ENCODE measurements around the gene NKAPD1.
"Not testable (repeated sequence)": the region's sequence is repeated elsewhere in the genome, so short reads cannot be mapped to it uniquely, and the experiment has no call there.

Gene NKAPD1, protein sequence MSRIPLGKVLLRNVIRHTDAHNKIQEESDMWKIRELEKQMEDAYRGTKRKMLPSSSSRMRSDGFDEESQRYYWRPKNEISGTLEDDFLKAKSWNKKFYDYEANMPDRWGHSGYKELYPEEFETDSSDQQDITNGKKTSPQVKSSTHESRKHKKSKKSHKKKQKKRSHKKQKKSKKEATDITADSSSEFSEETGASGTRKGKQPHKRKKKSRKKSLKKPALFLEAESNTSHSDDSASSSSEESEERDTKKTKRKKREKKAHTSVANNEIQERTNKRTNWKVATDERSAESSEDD

DNA sequence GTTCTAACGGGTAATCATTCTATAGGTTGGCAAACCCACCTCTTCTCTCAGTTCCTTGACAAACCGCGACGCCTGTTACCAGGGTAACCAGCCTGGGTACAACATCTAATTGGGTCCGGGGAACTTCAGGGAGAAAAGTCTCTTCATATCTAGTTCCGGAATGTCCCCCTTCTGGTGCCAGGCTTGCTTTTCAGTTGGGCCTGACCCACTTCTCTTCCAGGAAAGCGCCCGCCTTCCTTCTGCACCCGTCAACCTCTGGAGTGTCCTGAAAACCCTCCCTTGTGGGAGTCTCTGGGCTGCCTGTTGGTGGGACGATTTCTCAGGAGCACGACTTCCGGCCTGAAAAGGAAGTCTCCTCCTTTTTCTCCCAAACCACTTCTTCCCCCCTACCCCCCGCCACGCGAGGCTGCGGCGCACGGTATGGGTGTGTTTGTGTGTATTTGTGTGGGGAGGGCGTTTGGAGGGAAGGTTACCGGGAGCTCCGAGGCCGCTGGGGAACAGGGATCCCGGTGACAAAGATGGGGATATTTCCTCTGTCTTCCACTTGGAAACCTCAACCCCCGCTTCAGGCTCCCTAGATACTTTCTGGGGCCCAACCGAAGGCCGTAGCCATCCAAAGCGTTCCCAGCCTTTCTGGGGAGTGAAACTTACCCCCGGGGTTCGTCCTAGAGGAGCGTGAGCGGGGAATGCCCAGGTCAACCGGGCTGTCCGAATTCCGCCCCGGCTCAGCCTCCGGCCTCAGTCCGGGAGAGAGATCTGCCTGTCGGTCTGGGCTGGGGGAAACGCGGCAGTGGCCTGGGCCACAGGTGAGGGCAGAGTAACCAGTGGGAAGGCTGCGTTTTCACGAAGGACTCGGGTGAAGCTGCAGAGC is at the start of gene NKAPD1, which contains the start of gene PIH1D2:
TSS of gene NKAPD1 (plus strand) at position 359 of the 871 bp plus-strand sequence. CDS start 1,276 bp downstream, outside the sequence.
TSS of gene PIH1D2 (minus strand) at position 77 of the 871 bp plus-strand sequence. CDS start 843 bp downstream, outside the sequence.
- Histone ChIP-seq H3K79me2 (ENCODE audit: insufficient read depth, low read length) (peaks cover 38% of the 10 kb centered on the region), H3K36me3 (ENCODE audit: insufficient read depth, low read length) (peaks cover 43% of the 10 kb centered on the region), H3K4me3 (ENCODE audit: low read depth in 1 of 2, low read length in 2 of 2) (peak within 1 kb of the TSS; percentile 93 to 99), H3K27me3 (ENCODE audit: insufficient read depth, low read length, poor library complexity) (no peaks in the 10 kb centered on the region), H4K20me1 (ENCODE audit: insufficient read depth, low read length) (no peaks in the 10 kb centered on the region), H3K27ac (ENCODE audit: low read length) (peak within 1 kb of the TSS; percentile 100), H2AFZ (ENCODE audit: low read depth, low read length) (peak within 1 kb of the TSS; percentile 92), H3K9ac (ENCODE audit: low read depth, low read length) (peak within 1 kb of the TSS; percentile 85), H3K9me3 (ENCODE audit: insufficient read depth, low read length, severe bottlenecking) (no peaks in the 10 kb centered on the region), H3K4me2 (ENCODE audit: insufficient read depth, low read length) (peak within 1 kb of the TSS; percentile 92), H3K4me1 (ENCODE audit: insufficient read depth, low read length) (peaks cover 34% of the 10 kb centered on the region)
- no peak for TF ChIP-seq EZH2 (IDR thresholded peaks at IDR 0.05; ENCODE audit: borderline replicate concordance, low read depth, low read length, severe bottlenecking)
- TF ChIP-seq, protein P1, sequence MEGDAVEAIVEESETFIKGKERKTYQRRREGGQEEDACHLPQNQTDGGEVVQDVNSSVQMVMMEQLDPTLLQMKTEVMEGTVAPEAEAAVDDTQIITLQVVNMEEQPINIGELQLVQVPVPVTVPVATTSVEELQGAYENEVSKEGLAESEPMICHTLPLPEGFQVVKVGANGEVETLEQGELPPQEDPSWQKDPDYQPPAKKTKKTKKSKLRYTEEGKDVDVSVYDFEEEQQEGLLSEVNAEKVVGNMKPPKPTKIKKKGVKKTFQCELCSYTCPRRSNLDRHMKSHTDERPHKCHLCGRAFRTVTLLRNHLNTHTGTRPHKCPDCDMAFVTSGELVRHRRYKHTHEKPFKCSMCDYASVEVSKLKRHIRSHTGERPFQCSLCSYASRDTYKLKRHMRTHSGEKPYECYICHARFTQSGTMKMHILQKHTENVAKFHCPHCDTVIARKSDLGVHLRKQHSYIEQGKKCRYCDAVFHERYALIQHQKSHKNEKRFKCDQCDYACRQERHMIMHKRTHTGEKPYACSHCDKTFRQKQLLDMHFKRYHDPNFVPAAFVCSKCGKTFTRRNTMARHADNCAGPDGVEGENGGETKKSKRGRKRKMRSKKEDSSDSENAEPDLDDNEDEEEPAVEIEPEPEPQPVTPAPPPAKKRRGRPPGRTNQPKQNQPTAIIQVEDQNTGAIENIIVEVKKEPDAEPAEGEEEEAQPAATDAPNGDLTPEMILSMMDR (IDR thresholded peaks at IDR 0.05; ENCODE audit: borderline replicate concordance, extremely low read depth, low read length, poor library complexity, severe bottlenecking) = peak; percentile 1
- peak; percentile 82 for DNase-seq
- ATAC-seq (ENCODE audit: insufficient read depth, low read depth) = peak; percentile 90

DNA sequence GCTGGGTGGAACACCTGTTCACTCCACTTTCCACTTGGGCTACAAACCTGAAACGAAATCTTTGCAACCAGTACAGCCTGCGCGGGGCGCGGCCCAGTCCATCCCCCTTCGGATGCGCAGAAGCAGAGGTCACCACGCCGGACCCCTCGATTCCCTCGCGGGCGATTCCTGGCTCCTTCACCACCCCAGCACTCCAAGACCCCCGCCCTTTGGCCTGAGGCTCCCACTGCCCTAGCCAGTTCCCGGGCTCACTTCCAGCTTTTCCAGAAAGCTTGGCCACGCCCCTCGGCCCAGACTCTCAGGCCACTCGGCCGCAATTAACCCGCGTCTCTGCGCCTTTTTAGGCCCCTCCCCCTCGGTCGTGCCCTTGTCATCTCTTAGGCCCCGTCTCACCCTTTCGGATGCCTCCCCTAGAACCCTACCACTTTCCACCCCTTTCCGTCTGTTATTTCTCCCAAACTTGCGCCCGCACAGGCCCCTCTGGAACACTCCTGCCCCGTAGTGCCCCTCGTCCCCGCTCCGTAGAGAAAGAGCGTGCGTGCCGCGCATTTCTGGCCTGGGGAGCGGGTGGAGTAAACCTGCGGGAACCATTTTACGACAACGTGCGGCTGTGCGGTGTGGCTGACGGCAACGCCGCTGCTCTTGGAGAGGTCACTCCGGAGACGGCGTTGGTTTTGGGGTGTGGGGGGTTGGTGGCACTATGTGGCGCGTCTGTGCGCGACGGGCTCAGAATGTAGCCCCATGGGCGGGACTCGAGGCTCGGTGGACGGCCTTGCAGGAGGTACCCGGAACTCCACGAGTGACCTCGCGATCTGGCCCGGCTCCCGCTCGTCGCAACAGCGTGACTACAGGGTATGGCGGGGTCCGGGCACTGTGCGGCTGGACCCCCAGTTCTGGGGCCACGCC is 49.1 kb upstream of the NKAPD1 start, which contains the start of gene DLAT:
TSS of gene DLAT (plus strand) at position 636 of the 906 bp plus-strand sequence. CDS start at position 701, 65 bp downstream.
- Histone ChIP-seq H3K79me2 (ENCODE audit: insufficient read depth, low read length) (peaks cover 33% of the 10 kb centered on the region), H3K27me3 (ENCODE audit: insufficient read depth, low read length, poor library complexity) (no peaks in the 10 kb centered on the region), H3K4me3 (ENCODE audit: low read depth in 1 of 2, low read length in 2 of 2) (peak within 1 kb of the TSS; percentile 71 to 86), H3K36me3 (ENCODE audit: insufficient read depth, low read length) (peaks cover 21% of the 10 kb centered on the region), H4K20me1 (ENCODE audit: insufficient read depth, low read length) (no peaks in the 10 kb centered on the region), H3K9ac (ENCODE audit: low read depth, low read length) (peak within 1 kb of the TSS; percentile 90), H3K4me2 (ENCODE audit: insufficient read depth, low read length) (peak within 1 kb of the TSS; percentile 73), H3K4me1 (ENCODE audit: insufficient read depth, low read length) (peaks cover 22% of the 10 kb centered on the region), H3K27ac (ENCODE audit: low read length) (peak within 1 kb of the TSS; percentile 87), H2AFZ (ENCODE audit: low read depth, low read length) (peak within 1 kb of the TSS; percentile 85), H3K9me3 (ENCODE audit: insufficient read depth, low read length, severe bottlenecking) (no peaks in the 10 kb centered on the region)
- no peak for TF ChIP-seq EZH2 (IDR thresholded peaks at IDR 0.05; ENCODE audit: borderline replicate concordance, low read depth, low read length, severe bottlenecking)
- TF ChIP-seq, protein P1 (IDR thresholded peaks at IDR 0.05; ENCODE audit: borderline replicate concordance, extremely low read depth, low read length, poor library complexity, severe bottlenecking) = no peak
- DNase-seq (peak; percentile 88), ATAC-seq (ENCODE audit: insufficient read depth, low read depth) (peak; percentile 84)

DNA sequence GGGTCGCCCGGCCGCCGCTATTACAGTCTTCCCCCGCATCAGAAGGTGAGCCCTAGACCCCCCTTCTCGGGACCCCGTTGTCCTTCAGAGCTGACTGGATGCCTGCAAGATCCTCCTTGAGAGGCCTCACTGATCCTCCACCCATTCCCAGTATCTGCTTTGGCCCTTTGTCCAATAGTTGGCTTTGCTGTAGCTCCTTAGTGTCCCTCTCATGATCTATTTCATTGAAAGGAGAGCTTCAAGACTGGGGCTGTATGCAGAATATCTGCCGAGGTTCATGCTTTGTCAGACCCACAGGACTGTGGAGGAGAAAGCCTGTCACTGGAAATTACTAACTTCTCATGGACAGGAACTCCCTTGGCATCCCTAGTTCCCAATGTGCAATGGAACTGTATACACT is 48.4 kb upstream of the NKAPD1 start:
- TF ChIP-seq, protein P1 (IDR thresholded peaks at IDR 0.05; ENCODE audit: borderline replicate concordance, extremely low read depth, low read length, poor library complexity, severe bottlenecking) = no peak
- no peak for TF ChIP-seq EZH2 (IDR thresholded peaks at IDR 0.05; ENCODE audit: borderline replicate concordance, low read depth, low read length, severe bottlenecking)
- Histone ChIP-seq H3K27me3 (ENCODE audit: insufficient read depth, low read length, poor library complexity) (no peaks in the 10 kb centered on the region), H3K9ac (ENCODE audit: low read depth, low read length) (peak overlapping the region; percentile 90), H3K36me3 (ENCODE audit: insufficient read depth, low read length) (peaks cover 28% of the 10 kb centered on the region), H2AFZ (ENCODE audit: low read depth, low read length) (peak overlapping the region; percentile 85), H3K79me2 (ENCODE audit: insufficient read depth, low read length) (peaks cover 33% of the 10 kb centered on the region), H3K4me2 (ENCODE audit: insufficient read depth, low read length) (peak overlapping the region; percentile 73), H3K27ac (ENCODE audit: low read length) (peak overlapping the region; percentile 87), H3K4me3 (ENCODE audit: low read depth in 1 of 2, low read length in 2 of 2) (peak overlapping the region; percentile 71 to 86), H3K4me1 (ENCODE audit: insufficient read depth, low read length) (peaks cover 22% of the 10 kb centered on the region), H3K9me3 (ENCODE audit: insufficient read depth, low read length, severe bottlenecking) (no peaks in the 10 kb centered on the region), H4K20me1 (ENCODE audit: insufficient read depth, low read length) (no peaks in the 10 kb centered on the region)
- peak; percentile 8 for ATAC-seq (ENCODE audit: insufficient read depth, low read depth)
- DNase-seq = no peak

DNA sequence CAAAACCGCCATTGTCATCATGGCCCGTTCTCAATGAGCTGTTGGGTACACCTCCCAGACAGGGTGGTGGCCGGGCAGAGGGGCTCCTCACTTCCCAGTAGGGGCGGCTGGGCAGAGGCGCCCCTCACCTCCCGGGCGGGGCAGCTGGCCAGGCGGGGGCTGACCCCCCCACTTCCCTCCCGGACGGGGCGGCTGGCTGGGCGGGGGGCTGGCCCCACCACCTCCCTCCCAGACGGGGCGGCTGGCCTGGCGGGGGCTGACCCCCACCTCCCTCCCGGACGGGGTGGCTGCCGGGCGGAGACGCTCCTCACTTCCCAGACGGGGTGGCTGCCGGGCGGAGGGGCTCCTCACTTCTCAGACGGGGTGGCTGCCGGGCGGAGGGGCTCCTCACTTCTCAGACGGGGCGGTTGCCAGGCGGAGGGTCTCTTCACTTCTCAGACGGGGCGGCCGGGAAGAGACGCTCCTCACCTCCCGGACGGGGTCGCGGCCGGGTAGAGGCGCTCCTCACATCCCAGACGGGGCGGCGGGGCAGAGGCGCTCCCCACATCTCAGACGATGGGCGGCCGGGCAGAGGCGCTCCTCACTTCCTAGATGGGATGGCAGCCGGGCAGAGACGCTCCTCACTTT is 47.2 kb upstream of the NKAPD1 start:
- H2AFZ ChIP-seq (ENCODE audit: low read depth, low read length); H4K20me1 ChIP-seq (ENCODE audit: insufficient read depth, low read length); H3K9ac ChIP-seq (ENCODE audit: low read depth, low read length); H3K9me3 ChIP-seq (ENCODE audit: insufficient read depth, low read length, severe bottlenecking); H3K27me3 ChIP-seq (ENCODE audit: insufficient read depth, low read length, poor library complexity); H3K27ac ChIP-seq (ENCODE audit: low read length); DNase-seq; ATAC-seq (ENCODE audit: insufficient read depth, low read depth); H3K4me2 ChIP-seq (ENCODE audit: insufficient read depth, low read length); H3K4me3 ChIP-seq (ENCODE audit: low read depth in 1 of 2, low read length in 2 of 2): not testable (repeated sequence)
- H3K79me2 ChIP-seq (ENCODE audit: insufficient read depth, low read length) = peaks cover 34% of the 10 kb centered on the region
- peaks cover 40% of the 10 kb centered on the region for H3K36me3 ChIP-seq (ENCODE audit: insufficient read depth, low read length)
- peaks cover 22% of the 10 kb centered on the region for H3K4me1 ChIP-seq (ENCODE audit: insufficient read depth, low read length)

Measured in DND-41 (cell line).